AG09319 (cell line): Measurements from ENCODE around the gene AGPAT3.

Experiments used
- DNase-seq: peaks from one replicate; pipeline ENCODE4 v3.0.0-alpha.2; 2010; ENCODE audit warnings: low read depth; ENCODE audit errors: extremely low read depth
- CTCF ChIP-seq: IDR thresholded peaks from 2 replicates; pipeline ENCODE4 v1.5.1; 2011; ENCODE audit warnings: low read depth, mild to moderate bottlenecking, inconsistent platforms, low read length, moderate library complexity

AGPAT3 gene

GRCh38 chr21:43942621-43943020 lies 77.6 kb downstream of the AGPAT3 start:
- DNase-seq = no peak
- TF ChIP-seq CTCF = no peak

GRCh38 chr21:43943512-43944077 lies 78.6 kb downstream of the AGPAT3 start:
- no peak for DNase-seq
- no peak for TF ChIP-seq CTCF

- TF ChIP-seq CTCF = no peak
- DNase-seq = no peak
These were observed 79.1 kb downstream of the AGPAT3 start for GRCh38 chr21:43944078-43944633.

GRCh38 chr21:43944757-43945156 lies 79.7 kb downstream of the AGPAT3 start:
- no peak for TF ChIP-seq CTCF
- no peak for DNase-seq

- no peak for DNase-seq
- TF ChIP-seq CTCF = no peak
These were observed 83.9 kb downstream of the AGPAT3 start for GRCh38 chr21:43948740-43949498.

GRCh38 chr21:43949499-43950208 lies 84.6 kb downstream of the AGPAT3 start:
- DNase-seq = no peak
- no peak for TF ChIP-seq CTCF

- no peak for DNase-seq
- no peak for TF ChIP-seq CTCF
These were observed 85.5 kb downstream of the AGPAT3 start for GRCh38 chr21:43950481-43950880.
